Measurements from ENCODE around the gene NSD2. TPM values are rescaled to one million over a fixed set of nuclear protein-coding genes. Genes with fewer than 3 reads are reported as not detected.

Gene NSD2
- total RNA-seq, 1 experiment from 2014 or later: 136 TPM

GRCh38 chr4:1973218-1973617 is 102.0 kb downstream of the NSD2 start:
- WGBS (ENCODE audit: extremely low coverage, insufficient read length, low lambda C conversion rate): no CpG with 5 or more reads among the region's 12 CpGs
- no peaks in the 10 kb centered on the region for H3K9me3 Mint-ChIP-seq

More at GRCh38 chr4:1973218-1973617, 102.0 kb downstream of the NSD2 start:
- Histone ChIP-seq H3K9me3 (ENCODE audit: control insufficient read depth, low read depth, low read length) (no peaks in the 10 kb centered on the region), H2BK12ac (ENCODE audit: insufficient read length, low read depth, low read length) (no peak overlapping the region), H3K56ac (ENCODE audit: insufficient read length, low read depth, low read length) (no peak overlapping the region), H4K20me1 (ENCODE audit: control insufficient read depth, insufficient read depth, insufficient read length) (no peaks in the 10 kb centered on the region), H2BK20ac (ENCODE audit: low read depth, low read length, poor library complexity, severe bottlenecking) (no peak overlapping the region), H4K91ac (ENCODE audit: insufficient read length, low read depth, low read length) (no peak overlapping the region), H3K14ac (ENCODE audit: insufficient read depth, low read length) (no peak overlapping the region), H4K5ac (ENCODE audit: insufficient read length, low read depth, low read length) (no peak overlapping the region), H3K79me2 (ENCODE audit: insufficient read depth, low read length) (no peaks in the 10 kb centered on the region), H3K9ac (ENCODE audit: extremely low read depth, insufficient read length, low read length) (no peak overlapping the region), H3K18ac (ENCODE audit: insufficient read length, low read depth, low read length) (no peak overlapping the region), H3T11ph (ENCODE audit: low read length) (no peak overlapping the region), H2AK5ac (ENCODE audit: insufficient read length, low read length) (no peak overlapping the region), H3K23me2 (ENCODE audit: insufficient read length, low read depth, low read length, poor library complexity, severe bottlenecking) (no peaks in the 10 kb centered on the region), H3K27me3 (ENCODE audit: insufficient read depth, low read length) (no peaks in the 10 kb centered on the region), H3K4ac (ENCODE audit: low read depth, low read length) (no peak overlapping the region), H3K79me1 (ENCODE audit: insufficient read depth, low read depth, low read length, poor library complexity, severe bottlenecking) (no peaks in the 10 kb centered on the region), H2BK15ac (ENCODE audit: low read depth, low read length) (no peak overlapping the region), H2AFZ (ENCODE audit: low read length) (no peak overlapping the region), H3K27ac (ENCODE audit: insufficient read length, low read depth, low read length) (no peak overlapping the region), H2BK120ac (ENCODE audit: low read depth, low read length, poor library complexity, severe bottlenecking) (no peak overlapping the region), H3K4me1 (ENCODE audit: insufficient read depth, low read length) (no peaks in the 10 kb centered on the region), H4K8ac (replicated peaks; ENCODE audit: insufficient read length, low read depth, low read length) (no peak overlapping the region), H2BK5ac (ENCODE audit: insufficient read length, low read length) (no peak overlapping the region), H3K23ac (ENCODE audit: insufficient read length, low read depth, low read length) (no peak overlapping the region), H3K4me2 (ENCODE audit: insufficient read depth, insufficient read length, low read length) (no peak overlapping the region)
- no peak for DNase-seq
- H3K27ac Mint-ChIP-seq: peak overlapping the region in 1 of 3 experiments; percentile 73; a peak in 3 of 7 replicates
- no peaks in the 10 kb centered on the region for H3K27me3 Mint-ChIP-seq (ENCODE audit: low read depth)
- no peak overlapping the region for H3K4me3 Mint-ChIP-seq
- no peak for TF ChIP-seq CTCF (conservative IDR thresholded peaks at IDR 0.05)
- H3K4me1 Mint-ChIP-seq: no peaks in the 10 kb centered on the region
- peaks cover 32 to 82% (median 79%) of the 10 kb centered on the region in 3 experiments; a peak in 6 of 7 replicates for H3K36me3 Mint-ChIP-seq (ENCODE audit: insufficient read depth in 1 of 3, low read depth in 3 of 3)

All from H9 (cell line).